CD4-positive, alpha-beta T cell (primary cell): ENCODE results near the gene OSBPL3. TPM values are rescaled to one million over a fixed set of nuclear protein-coding genes. Genes with fewer than 3 reads are reported as not detected.

ENCODE experiments used
- ATAC-seq: fragments of 200-7000 bp; cut with Tn5 transposase; one replicate; pipeline ENCODE4 v1.10.0; 2022; ENCODE audit warnings: mild to moderate bottlenecking; ENCODE audit not compliant: poor library complexity
- CTCF ChIA-PET: fragments of 350-600 bp; sonication (Branson Sonifier 250); formaldehyde crosslinking; loops from one replicate; lab custom pipeline; 2021; ENCODE audit warnings: antibody characterized with exemption, inconsistent platforms; lab: Charles Lee
- POLR2A ChIA-PET: fragments of 350-600 bp; sonication (Branson Sonifier 250); formaldehyde crosslinking; loops from one replicate; lab custom pipeline; 2021; ENCODE audit warnings: antibody characterized with exemption, inconsistent platforms; lab: Charles Lee
- DNase-seq, 14 experiments: peaks; one replicate each; pipeline ENCODE4 v3.0.0-alpha.2; 2013 to 2020; ENCODE audit warnings: mixed read lengths in 2 of 14
- H3K27ac ChIP-seq, 2 donors: one replicate each; pipeline versions ENCODE4 v1.5.1 to v1.7.0; 2013; ENCODE audit warnings: low read length in 2 of 2, low read depth in 1 of 2, mild to moderate bottlenecking in 1 of 2
- H3K27me3 ChIP-seq, 2 experiments: 1 replicate in 1 of 2; 2 replicates in 1 of 2; pipeline versions ENCODE4 v1.6.1 to v1.7.0; 2013; ENCODE audit warnings: low read length in 2 of 2, control low read depth in 1 of 2, mild to moderate bottlenecking in 1 of 2, moderate library complexity in 1 of 2; ENCODE audit not compliant: insufficient read depth in 2 of 2, control insufficient read depth in 1 of 2
- H3K36me3 ChIP-seq: one replicate; pipeline ENCODE4 v1.6.1; 2013; ENCODE audit warnings: low read length, control low read depth; ENCODE audit not compliant: insufficient read depth
- H3K4me1 ChIP-seq: one replicate; pipeline ENCODE4 v1.6.1; 2013; ENCODE audit warnings: low read length, control low read depth; ENCODE audit not compliant: insufficient read depth
- H3K4me3 ChIP-seq: one replicate; pipeline ENCODE4 v1.5.1; 2013; ENCODE audit warnings: mild to moderate bottlenecking, low read length, moderate library complexity
- H3K9me3 ChIP-seq, 2 experiments: 1 replicate in 1 of 2; 2 replicates in 1 of 2; pipeline versions ENCODE4 v1.6.1 to v1.7.0; 2013; ENCODE audit warnings: low read length in 2 of 2, mild to moderate bottlenecking in 2 of 2, control low read depth in 1 of 2, moderate library complexity in 1 of 2; ENCODE audit not compliant: control insufficient read depth in 1 of 2, insufficient read depth in 1 of 2
- H3K27ac Mint-ChIP-seq: one replicate; pipeline ENCODE4 v1.8.0; 2020; ENCODE audit warnings: mixed read lengths
- H3K27me3 Mint-ChIP-seq: one replicate; pipeline ENCODE4 v1.8.0; 2021; ENCODE audit warnings: mixed read lengths
- H3K36me3 Mint-ChIP-seq: one replicate; pipeline ENCODE4 v1.8.0; 2021; ENCODE audit warnings: low read depth, mixed read lengths
- H3K4me1 Mint-ChIP-seq: one replicate; pipeline ENCODE4 v1.8.0; 2021; ENCODE audit warnings: low read depth, mixed read lengths
- H3K4me3 Mint-ChIP-seq: one replicate; pipeline ENCODE4 v1.8.0; 2020; ENCODE audit warnings: mild to moderate bottlenecking, mixed read lengths
- H3K9me3 Mint-ChIP-seq: one replicate; pipeline ENCODE4 v1.8.0; 2020; ENCODE audit warnings: mixed read lengths
- intact Hi-C, 2 experiments: fragments of 100-400 bp; cut with DNase I in 1 of 2; cut with micrococcal nuclease in 1 of 2; formaldehyde crosslinking; loops; one replicate each; pipeline versions ENCODE4 v1.15.1 to v1.9.0; 2023 to 2025; cut with DNase I, micrococcal nuclease
- total RNA-seq, 174 experiments: library from RNA in 2 of 174; stranded (reverse) in 2 of 174; gene quantifications; one replicate each; pipeline ENCODE4 v1.2.3 and lab custom pipeline; 2021 to 2026
- TF ChIP-seq, protein P1 (sequence below): fragments of 200-600 bp; IDR thresholded peaks from one replicate; pipeline ENCODE4 v1.8.0; 2022; ENCODE audit warnings: antibody characterized with exemption, mild to moderate bottlenecking

Gene OSBPL3
- total RNA-seq, 2 experiments from 2014 or later: 25.4 to 25.9 TPM

GRCh38 chr7:24936121-24936824 lies 43.7 kb downstream of the OSBPL3 start:
- H3K4me3 ChIP-seq: no peak overlapping the region
- no peaks in the 10 kb centered on the region for H3K27me3 ChIP-seq
- no peak overlapping the region for H3K27ac Mint-ChIP-seq
- H3K9me3 Mint-ChIP-seq: peaks cover 3% of the 10 kb centered on the region
- ChIA-PET CTCF (no interaction called here), POLR2A (no interaction called here)
- peaks cover 3% of the 10 kb centered on the region for H3K36me3 ChIP-seq
- H3K4me1 Mint-ChIP-seq: peaks cover 63% of the 10 kb centered on the region
- intact Hi-C loops: no loop called here
- no peak for DNase-seq
- TF ChIP-seq, protein P1, sequence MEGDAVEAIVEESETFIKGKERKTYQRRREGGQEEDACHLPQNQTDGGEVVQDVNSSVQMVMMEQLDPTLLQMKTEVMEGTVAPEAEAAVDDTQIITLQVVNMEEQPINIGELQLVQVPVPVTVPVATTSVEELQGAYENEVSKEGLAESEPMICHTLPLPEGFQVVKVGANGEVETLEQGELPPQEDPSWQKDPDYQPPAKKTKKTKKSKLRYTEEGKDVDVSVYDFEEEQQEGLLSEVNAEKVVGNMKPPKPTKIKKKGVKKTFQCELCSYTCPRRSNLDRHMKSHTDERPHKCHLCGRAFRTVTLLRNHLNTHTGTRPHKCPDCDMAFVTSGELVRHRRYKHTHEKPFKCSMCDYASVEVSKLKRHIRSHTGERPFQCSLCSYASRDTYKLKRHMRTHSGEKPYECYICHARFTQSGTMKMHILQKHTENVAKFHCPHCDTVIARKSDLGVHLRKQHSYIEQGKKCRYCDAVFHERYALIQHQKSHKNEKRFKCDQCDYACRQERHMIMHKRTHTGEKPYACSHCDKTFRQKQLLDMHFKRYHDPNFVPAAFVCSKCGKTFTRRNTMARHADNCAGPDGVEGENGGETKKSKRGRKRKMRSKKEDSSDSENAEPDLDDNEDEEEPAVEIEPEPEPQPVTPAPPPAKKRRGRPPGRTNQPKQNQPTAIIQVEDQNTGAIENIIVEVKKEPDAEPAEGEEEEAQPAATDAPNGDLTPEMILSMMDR: no peak
- no peak for ATAC-seq
- H3K9me3 ChIP-seq: no peaks in the 10 kb centered on the region
- no peaks in the 10 kb centered on the region for H3K27me3 Mint-ChIP-seq
- H3K4me1 ChIP-seq: no peaks in the 10 kb centered on the region
- H3K27ac ChIP-seq: no peak overlapping the region
- no peak overlapping the region for H3K4me3 Mint-ChIP-seq
- peaks cover under 1% of the 10 kb centered on the region for H3K36me3 Mint-ChIP-seq

GRCh38 chr7:24933298-24933697 lies 46.7 kb downstream of the OSBPL3 start:
- Mint-ChIP-seq H3K27ac (no peak overlapping the region), H3K9me3 (peaks cover 3% of the 10 kb centered on the region)

DNA sequence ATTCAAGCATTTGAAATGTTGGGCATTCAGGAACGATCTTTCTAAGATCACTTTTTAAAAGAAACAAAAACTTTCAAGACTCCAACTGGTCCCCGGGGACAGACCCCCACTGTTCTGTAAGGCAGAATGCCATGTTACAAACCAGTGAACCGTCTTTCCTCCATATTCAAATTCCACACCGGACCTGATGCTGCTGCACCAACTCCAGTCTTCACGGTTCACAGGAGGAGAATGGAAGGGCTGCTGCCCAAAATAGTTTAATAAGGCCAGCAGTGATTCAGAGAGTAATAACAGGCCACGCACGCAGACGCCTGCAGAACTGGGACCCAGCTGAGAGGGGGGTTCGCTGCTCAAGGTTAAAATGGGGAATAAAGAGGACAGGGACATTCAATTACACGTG lies 47.2 kb downstream of the OSBPL3 start:
- H3K27me3 Mint-ChIP-seq: no peaks in the 10 kb centered on the region
- H3K36me3 Mint-ChIP-seq: peaks cover 8% of the 10 kb centered on the region
- Histone ChIP-seq H3K4me1 (no peaks in the 10 kb centered on the region), H3K4me3 (no peak overlapping the region), H3K27me3 (no peaks in the 10 kb centered on the region), H3K36me3 (no peaks in the 10 kb centered on the region), H3K27ac (no peak overlapping the region), H3K9me3 (no peaks in the 10 kb centered on the region)
- ChIA-PET CTCF (interaction anchor here (1.7 to 1.8 kb wide), 2 partner anchors 15 to 22 kb away, joined by 4 read pairs; no protein-coding TSS in a partner anchor), POLR2A (no interaction called here)
- TF ChIP-seq, protein P1: no peak
- intact Hi-C loops: no loop called here
- no peak overlapping the region for H3K4me3 Mint-ChIP-seq
- peaks cover 62% of the 10 kb centered on the region for H3K4me1 Mint-ChIP-seq
- peaks cover 3% of the 10 kb centered on the region for H3K9me3 Mint-ChIP-seq
- ATAC-seq (no peak), DNase-seq (no peak)
- no peak overlapping the region for H3K27ac Mint-ChIP-seq

More at GRCh38 chr7:24933298-24933697, 46.7 kb downstream of the OSBPL3 start:
- Mint-ChIP-seq H3K4me3 (no peak overlapping the region), H3K36me3 (peaks cover 8% of the 10 kb centered on the region), H3K27me3 (no peaks in the 10 kb centered on the region), H3K4me1 (peaks cover 65% of the 10 kb centered on the region)
- no peak overlapping the region for H3K27ac ChIP-seq
- ChIA-PET CTCF (interaction anchor here (0.9 to 2.0 kb wide), 3 partner anchors 15 to 46 kb away, joined by 3 to 4 read pairs (median 4); no protein-coding TSS in a partner anchor), POLR2A (no interaction called here)
- TF ChIP-seq, protein P1: no peak
- no peaks in the 10 kb centered on the region for H3K4me1 ChIP-seq
- H3K9me3 ChIP-seq: no peaks in the 10 kb centered on the region
- intact Hi-C loops: no loop called here
- no peak overlapping the region for H3K4me3 ChIP-seq
- peaks cover 3% of the 10 kb centered on the region for H3K36me3 ChIP-seq
- no peaks in the 10 kb centered on the region for H3K27me3 ChIP-seq
- DNase-seq: no peak
- no peak for ATAC-seq
